CD4-positive, alpha-beta T cell treated with Interleukin-6 for 4 hours (primary cell): Measurements from ENCODE around the gene NIPAL4.

ENCODE experiments used
- DNase-seq: peaks from one replicate; pipeline ENCODE4 v3.0.0-alpha.2; 2020; ENCODE audit warnings: mixed read lengths

NIPAL4 gene

GRCh38 chr5:157486221-157486681 is 26.2 kb downstream of the NIPAL4 start:
- DNase-seq: peak; percentile 20

GRCh38 chr5:157486861-157487260 is 26.8 kb downstream of the NIPAL4 start:
- no peak for DNase-seq

GRCh38 chr5:157487358-157487757 is 27.3 kb downstream of the NIPAL4 start:
- DNase-seq: no peak

- no peak for DNase-seq
Measured at GRCh38 chr5:157491471-157491995, 31.5 kb downstream of the NIPAL4 start.

GRCh38 chr5:157492886-157493285 is 32.9 kb downstream of the NIPAL4 start:
- no peak for DNase-seq

GRCh38 chr5:157494178-157494832 is 34.3 kb downstream of the NIPAL4 start:
- no peak for DNase-seq

GRCh38 chr5:157496864-157497263 is 36.9 kb downstream of the NIPAL4 start:
- no peak for DNase-seq

- no peak for DNase-seq
Measured at GRCh38 chr5:157497875-157498611, 38.0 kb downstream of the NIPAL4 start.

- DNase-seq: no peak
Measured at GRCh38 chr5:157502143-157502647, 42.2 kb downstream of the NIPAL4 start.

- no peak for DNase-seq
Measured at GRCh38 chr5:157504053-157504452, 44.0 kb downstream of the NIPAL4 start.

- DNase-seq: no peak
Measured at GRCh38 chr5:157505496-157505895, 45.5 kb downstream of the NIPAL4 start.

- DNase-seq: no peak
Measured at GRCh38 chr5:157506066-157506590, 46.1 kb downstream of the NIPAL4 start.

- no peak for DNase-seq
Measured at GRCh38 chr5:157506981-157507780, 47.2 kb downstream of the NIPAL4 start.

- no peak for DNase-seq
Measured at GRCh38 chr5:157509093-157509492, 49.1 kb downstream of the NIPAL4 start.

GRCh38 chr5:157509587-157509986 is 49.6 kb downstream of the NIPAL4 start:
- no peak for DNase-seq

- no peak for DNase-seq
Measured at GRCh38 chr5:157510682-157511081, 50.7 kb downstream of the NIPAL4 start.

GRCh38 chr5:157511651-157512644 is 51.9 kb downstream of the NIPAL4 start:
- DNase-seq: peak; percentile 55

- no peak for DNase-seq
Measured at GRCh38 chr5:157513182-157513581, 53.2 kb downstream of the NIPAL4 start.

GRCh38 chr5:157514974-157515373 is 55.0 kb downstream of the NIPAL4 start:
- DNase-seq: no peak

- DNase-seq: peak; percentile 16
Measured at GRCh38 chr5:157516006-157516405, 56.0 kb downstream of the NIPAL4 start.

- no peak for DNase-seq
Measured at GRCh38 chr5:157516626-157517325, 56.8 kb downstream of the NIPAL4 start.
